Measurements from ENCODE around the gene COLEC12. TPM values are rescaled to one million over a fixed set of nuclear protein-coding genes. Genes with fewer than 3 reads are reported as not detected.

COLEC12 gene
- total RNA-seq, 2 experiments from 2014 or later, result not detected

GRCh38 chr18:518081-518480, 17.6 kb upstream of the COLEC12 start:
- DNase-seq, result no peak
- Mint-ChIP-seq H3K9me3 (peaks cover 8% of the 10 kb centered on the region), H3K27ac (no peak overlapping the region), H3K36me3 (no peaks in the 10 kb centered on the region), H3K27me3 (peaks cover 5% of the 10 kb centered on the region), H3K4me3 (no peak overlapping the region), H3K4me1 (ENCODE audit: low read depth) (peaks cover 4% of the 10 kb centered on the region)
- ChIA-PET POLR2A (no interaction called here), CTCF (no interaction called here)
- intact Hi-C loops (cut with micrococcal nuclease), result no loop called here

GRCh38 chr18:515838-516237, 15.3 kb upstream of the COLEC12 start:
- H3K9me3 Mint-ChIP-seq, result peaks cover 8% of the 10 kb centered on the region
- H3K27ac Mint-ChIP-seq, result no peak overlapping the region
- CTCF ChIA-PET, result no interaction called here
- DNase-seq, result no peak
- no peaks in the 10 kb centered on the region for H3K36me3 Mint-ChIP-seq
- H3K27me3 Mint-ChIP-seq, result peaks cover 5% of the 10 kb centered on the region
- intact Hi-C loops (cut with micrococcal nuclease), result no loop called here
- peaks cover 4% of the 10 kb centered on the region for H3K4me1 Mint-ChIP-seq (ENCODE audit: low read depth)
- H3K4me3 Mint-ChIP-seq, result no peak overlapping the region
- POLR2A ChIA-PET, result no interaction called here

- Mint-ChIP-seq H3K27me3 (no peaks in the 10 kb centered on the region), H3K4me1 (ENCODE audit: low read depth) (peaks cover 4% of the 10 kb centered on the region), H3K36me3 (no peaks in the 10 kb centered on the region), H3K9me3 (peaks cover 8% of the 10 kb centered on the region), H3K4me3 (no peak overlapping the region), H3K27ac (no peak overlapping the region)
- intact Hi-C loops (cut with micrococcal nuclease), result no loop called here
- ChIA-PET CTCF (no interaction called here), POLR2A (no interaction called here)
- no peak for DNase-seq
Measured at GRCh38 chr18:515156-515815, 14.8 kb upstream of the COLEC12 start.

- peaks cover 8% of the 10 kb centered on the region for H3K9me3 Mint-ChIP-seq
- CTCF ChIA-PET, result no interaction called here
- POLR2A ChIA-PET, result no interaction called here
Measured at GRCh38 chr18:513826-514530, 13.5 kb upstream of the COLEC12 start.

GRCh38 chr18:512957-513356, 12.5 kb upstream of the COLEC12 start:
- Mint-ChIP-seq H3K4me3 (no peak overlapping the region), H3K4me1 (ENCODE audit: low read depth) (no peaks in the 10 kb centered on the region), H3K9me3 (peaks cover 8% of the 10 kb centered on the region), H3K27ac (no peak overlapping the region), H3K27me3 (no peaks in the 10 kb centered on the region), H3K36me3 (no peaks in the 10 kb centered on the region)
- intact Hi-C loops (cut with micrococcal nuclease), result no loop called here
- POLR2A ChIA-PET, result no interaction called here
- no peak for DNase-seq
- CTCF ChIA-PET, result no interaction called here

More at GRCh38 chr18:513826-514530, 13.5 kb upstream of the COLEC12 start:
- intact Hi-C loops (cut with micrococcal nuclease), result no loop called here
- H3K27me3 Mint-ChIP-seq, result no peaks in the 10 kb centered on the region
- no peak for DNase-seq
- no peak overlapping the region for H3K4me3 Mint-ChIP-seq
- no peaks in the 10 kb centered on the region for H3K36me3 Mint-ChIP-seq
- peaks cover 3% of the 10 kb centered on the region for H3K4me1 Mint-ChIP-seq (ENCODE audit: low read depth)
- no peak overlapping the region for H3K27ac Mint-ChIP-seq

- H3K27me3 Mint-ChIP-seq, result no peaks in the 10 kb centered on the region
- no peak overlapping the region for H3K27ac Mint-ChIP-seq
- no peaks in the 10 kb centered on the region for H3K36me3 Mint-ChIP-seq
- H3K9me3 Mint-ChIP-seq, result peaks cover 3% of the 10 kb centered on the region
- POLR2A ChIA-PET, result no interaction called here
- intact Hi-C loops (cut with micrococcal nuclease), result no loop called here
- no peak overlapping the region for H3K4me3 Mint-ChIP-seq
- DNase-seq, result no peak
- H3K4me1 Mint-ChIP-seq (ENCODE audit: low read depth), result no peaks in the 10 kb centered on the region
- CTCF ChIA-PET, result no interaction called here
Measured at GRCh38 chr18:508835-509234, 8.3 kb upstream of the COLEC12 start.

GRCh38 chr18:507636-508035, 7.1 kb upstream of the COLEC12 start:
- Mint-ChIP-seq H3K9me3 (no peaks in the 10 kb centered on the region), H3K4me3 (no peak overlapping the region), H3K36me3 (no peaks in the 10 kb centered on the region), H3K4me1 (ENCODE audit: low read depth) (no peaks in the 10 kb centered on the region), H3K27ac (no peak overlapping the region), H3K27me3 (no peaks in the 10 kb centered on the region)
- DNase-seq, result no peak
- POLR2A ChIA-PET, result no interaction called here
- intact Hi-C loops (cut with micrococcal nuclease), result no loop called here
- CTCF ChIA-PET, result interaction anchor here (1.4 kb wide), 1 partner anchor 11 kb away, joined by 3 read pairs; no protein-coding TSS in a partner anchor

- H3K36me3 Mint-ChIP-seq, result no peaks in the 10 kb centered on the region
- no peak for DNase-seq
- no peak overlapping the region for H3K27ac Mint-ChIP-seq
- no peaks in the 10 kb centered on the region for H3K9me3 Mint-ChIP-seq
- H3K27me3 Mint-ChIP-seq, result peaks cover 2% of the 10 kb centered on the region
- ChIA-PET CTCF (interaction anchor here (0.6 to 1.4 kb wide), 2 partner anchors 11 to 347 kb away, joined by 3 read pairs; no protein-coding TSS in a partner anchor), POLR2A (interaction anchor here (0.5 kb wide), 1 partner anchor 68 kb away, joined by 3 read pairs; no protein-coding TSS in a partner anchor)
- no peaks in the 10 kb centered on the region for H3K4me1 Mint-ChIP-seq (ENCODE audit: low read depth)
- intact Hi-C loops (cut with micrococcal nuclease), result no loop called here
- H3K4me3 Mint-ChIP-seq, result no peak overlapping the region
Measured at GRCh38 chr18:506801-507200, 6.3 kb upstream of the COLEC12 start.

GRCh38 chr18:506264-506663, 5.8 kb upstream of the COLEC12 start:
- no peak overlapping the region for H3K27ac Mint-ChIP-seq
- ChIA-PET CTCF (interaction anchor here (0.6 kb wide), 1 partner anchor 347 kb away, joined by 3 read pairs; no protein-coding TSS in a partner anchor), POLR2A (interaction anchor here (0.5 kb wide), 1 partner anchor 69 kb away, joined by 3 read pairs; no protein-coding TSS in a partner anchor)
- no peaks in the 10 kb centered on the region for H3K36me3 Mint-ChIP-seq
- no peaks in the 10 kb centered on the region for H3K9me3 Mint-ChIP-seq
- peaks cover 1% of the 10 kb centered on the region for H3K4me1 Mint-ChIP-seq (ENCODE audit: low read depth)
- no peak for DNase-seq
- H3K27me3 Mint-ChIP-seq, result peaks cover 6% of the 10 kb centered on the region
- intact Hi-C loops (cut with micrococcal nuclease), result no loop called here
- H3K4me3 Mint-ChIP-seq, result no peak overlapping the region

- no peak for DNase-seq
- POLR2A ChIA-PET, result interaction anchor here (0.5 kb wide), 1 partner anchor 169 kb away, joined by 3 read pairs; no protein-coding TSS in a partner anchor
- CTCF ChIA-PET, result no interaction called here
- H3K4me1 Mint-ChIP-seq (ENCODE audit: low read depth), result peaks cover 7% of the 10 kb centered on the region
- no peaks in the 10 kb centered on the region for H3K36me3 Mint-ChIP-seq
- peaks cover 12% of the 10 kb centered on the region for H3K27me3 Mint-ChIP-seq
- no peaks in the 10 kb centered on the region for H3K9me3 Mint-ChIP-seq
- H3K27ac Mint-ChIP-seq, result no peak overlapping the region
- H3K4me3 Mint-ChIP-seq, result no peak overlapping the region
- intact Hi-C loops (cut with micrococcal nuclease), result no loop called here
Measured at GRCh38 chr18:505483-506122, 5.1 kb upstream of the COLEC12 start.

- H3K4me3 Mint-ChIP-seq, result no peak overlapping the region
- H3K9me3 Mint-ChIP-seq, result no peaks in the 10 kb centered on the region
- CTCF ChIA-PET, result no interaction called here
- POLR2A ChIA-PET, result no interaction called here
- intact Hi-C loops (cut with micrococcal nuclease), result no loop called here
- H3K27ac Mint-ChIP-seq, result no peak overlapping the region
- no peaks in the 10 kb centered on the region for H3K36me3 Mint-ChIP-seq
- no peak for DNase-seq
- H3K27me3 Mint-ChIP-seq, result peaks cover 36% of the 10 kb centered on the region
- H3K4me1 Mint-ChIP-seq (ENCODE audit: low read depth), result peaks cover 12% of the 10 kb centered on the region
Measured at GRCh38 chr18:501406-501714, 859 bp upstream of the COLEC12 start.

GRCh38 chr18:499776-500631, 497 bp downstream of the COLEC12 start:
- peaks cover 36% of the 10 kb centered on the region for H3K27me3 Mint-ChIP-seq
- CTCF ChIA-PET, result no interaction called here
- no peak overlapping the region for H3K4me3 Mint-ChIP-seq
- POLR2A ChIA-PET, result no interaction called here
- intact Hi-C loops (cut with micrococcal nuclease), result no loop called here
- no peaks in the 10 kb centered on the region for H3K36me3 Mint-ChIP-seq
- no peak for DNase-seq
- peaks cover 12% of the 10 kb centered on the region for H3K4me1 Mint-ChIP-seq (ENCODE audit: low read depth)
- no peak overlapping the region for H3K27ac Mint-ChIP-seq
- H3K9me3 Mint-ChIP-seq, result no peaks in the 10 kb centered on the region
